ENCODE data around the gene RBFOX2. TPM values are rescaled to one million over a fixed set of nuclear protein-coding genes. Genes with fewer than 3 reads are reported as not detected.

Gene RBFOX2
- total RNA-seq, 2 donors from 2014 or later, result 81.8 to 86.0 TPM

DNA sequence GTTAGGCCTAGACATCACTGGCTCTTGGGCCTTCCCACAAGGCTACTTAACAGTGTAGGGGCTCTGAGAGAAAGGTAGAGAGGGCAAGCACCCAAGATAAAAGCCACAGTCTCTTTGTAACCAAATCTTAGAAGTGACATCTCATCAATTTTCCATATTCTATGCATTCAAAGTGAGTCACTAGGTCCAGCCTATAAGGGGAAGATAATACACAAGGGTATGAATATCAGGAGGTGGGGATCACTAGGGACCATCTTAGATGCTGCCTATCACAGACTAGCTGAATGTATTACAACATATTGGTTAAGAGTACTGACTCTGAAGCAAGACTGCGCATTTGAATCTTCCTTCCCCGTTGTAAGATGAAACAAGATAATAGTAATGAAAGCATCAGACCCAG lies 144.1 kb downstream of the RBFOX2 start:
- Histone ChIP-seq H3K36me3 (no peaks in the 10 kb centered on the region), H3K27me3 (no peaks in the 10 kb centered on the region), H3K4me3 (no peak overlapping the region), H3K27ac (peak overlapping the region in 1 of 2 donors; percentile 70), H3K9me3 (no peaks in the 10 kb centered on the region), H3K4me1 (peaks cover 0 to 51% of the 10 kb centered on the region in 2 donors)
- no peak for DNase-seq (ENCODE audit: low spot score)
- TF ChIP-seq, protein P1, sequence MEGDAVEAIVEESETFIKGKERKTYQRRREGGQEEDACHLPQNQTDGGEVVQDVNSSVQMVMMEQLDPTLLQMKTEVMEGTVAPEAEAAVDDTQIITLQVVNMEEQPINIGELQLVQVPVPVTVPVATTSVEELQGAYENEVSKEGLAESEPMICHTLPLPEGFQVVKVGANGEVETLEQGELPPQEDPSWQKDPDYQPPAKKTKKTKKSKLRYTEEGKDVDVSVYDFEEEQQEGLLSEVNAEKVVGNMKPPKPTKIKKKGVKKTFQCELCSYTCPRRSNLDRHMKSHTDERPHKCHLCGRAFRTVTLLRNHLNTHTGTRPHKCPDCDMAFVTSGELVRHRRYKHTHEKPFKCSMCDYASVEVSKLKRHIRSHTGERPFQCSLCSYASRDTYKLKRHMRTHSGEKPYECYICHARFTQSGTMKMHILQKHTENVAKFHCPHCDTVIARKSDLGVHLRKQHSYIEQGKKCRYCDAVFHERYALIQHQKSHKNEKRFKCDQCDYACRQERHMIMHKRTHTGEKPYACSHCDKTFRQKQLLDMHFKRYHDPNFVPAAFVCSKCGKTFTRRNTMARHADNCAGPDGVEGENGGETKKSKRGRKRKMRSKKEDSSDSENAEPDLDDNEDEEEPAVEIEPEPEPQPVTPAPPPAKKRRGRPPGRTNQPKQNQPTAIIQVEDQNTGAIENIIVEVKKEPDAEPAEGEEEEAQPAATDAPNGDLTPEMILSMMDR (IDR thresholded peaks at IDR 0.05), result no peak

DNA sequence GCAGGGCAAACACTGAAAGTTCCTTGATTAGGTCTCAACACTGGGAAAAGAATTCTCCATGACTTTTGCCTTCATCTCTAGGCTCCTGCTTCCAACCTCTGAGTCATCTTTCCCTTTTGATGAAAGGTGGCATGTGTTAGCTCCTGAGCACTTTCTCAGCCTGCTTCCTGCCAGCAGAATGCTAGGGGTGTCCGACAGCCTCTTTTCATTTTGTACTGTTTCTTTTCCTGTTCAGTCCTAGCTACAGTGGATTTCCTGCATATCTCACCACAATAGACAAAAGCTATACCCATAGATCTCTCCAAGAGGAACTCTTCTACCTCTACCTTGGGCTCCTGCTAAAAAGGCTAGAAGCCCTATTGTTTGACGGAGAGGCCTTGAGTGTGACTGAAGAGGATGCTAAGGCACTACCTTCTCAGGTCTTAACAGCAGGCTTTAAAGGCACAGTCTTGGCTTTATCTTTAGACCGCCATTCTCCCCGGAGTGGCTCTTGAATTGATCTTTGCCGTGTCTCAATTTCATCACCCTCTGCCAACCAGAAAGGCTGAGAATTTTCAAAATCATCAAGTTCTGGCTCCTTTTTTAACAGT lies 145.5 kb downstream of the RBFOX2 start:
- no peak for DNase-seq (ENCODE audit: low spot score)
- no peaks in the 10 kb centered on the region for H3K9me3 ChIP-seq
- peaks cover 0 to 57% of the 10 kb centered on the region in 2 donors for H3K4me1 ChIP-seq
- TF ChIP-seq, protein P1 (IDR thresholded peaks at IDR 0.05), result no peak
- peak overlapping the region; percentile 56 to 70 for H3K27ac ChIP-seq
- H3K36me3 ChIP-seq, result no peaks in the 10 kb centered on the region
- H3K27me3 ChIP-seq, result no peaks in the 10 kb centered on the region
- no peak overlapping the region for H3K4me3 ChIP-seq

DNA sequence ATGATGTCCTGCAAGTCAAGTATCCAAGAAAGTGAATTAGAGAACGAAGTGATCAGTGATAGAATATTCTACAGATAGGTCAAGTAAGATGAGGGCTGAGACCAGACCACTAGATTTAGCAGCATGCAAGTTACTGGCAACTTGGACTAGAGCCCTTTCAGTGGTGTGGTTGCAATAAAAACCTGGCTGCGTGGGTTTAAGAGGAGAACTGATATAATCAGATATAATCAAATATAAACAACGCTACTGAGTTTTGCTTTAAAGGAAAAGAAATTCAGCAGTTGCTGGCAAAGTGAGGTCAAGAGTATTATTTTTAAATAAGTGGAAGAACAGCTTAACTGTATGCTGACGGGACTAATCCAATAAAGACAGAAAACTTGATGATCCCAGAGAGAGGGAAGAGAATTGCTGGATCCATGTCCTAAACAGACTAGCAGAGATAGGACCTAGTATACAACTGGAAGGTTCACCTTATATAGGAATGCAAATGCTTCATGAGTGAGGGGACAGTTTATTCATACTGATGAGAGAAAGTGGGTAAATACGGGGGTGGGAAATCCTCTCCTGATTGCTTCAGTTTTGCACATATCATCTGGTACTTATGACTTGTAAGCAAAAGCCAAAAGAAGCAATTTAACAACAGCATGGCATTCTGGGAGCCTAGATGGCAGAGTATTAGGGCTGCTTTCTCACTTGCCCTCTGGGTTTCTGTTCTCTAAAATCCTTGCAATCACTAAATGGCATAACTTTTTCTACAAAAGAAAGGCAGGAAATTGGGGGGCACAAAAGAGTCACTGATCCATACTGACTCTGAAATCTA lies 146.2 kb downstream of the RBFOX2 start:
- TF ChIP-seq, protein P1 (IDR thresholded peaks at IDR 0.05), result no peak
- peak overlapping the region; percentile 56 to 70 for H3K27ac ChIP-seq
- no peaks in the 10 kb centered on the region for H3K27me3 ChIP-seq
- H3K4me1 ChIP-seq, result peaks cover 0 to 56% of the 10 kb centered on the region in 2 donors
- no peak overlapping the region for H3K4me3 ChIP-seq
- no peaks in the 10 kb centered on the region for H3K36me3 ChIP-seq
- DNase-seq (ENCODE audit: low spot score), result no peak
- no peaks in the 10 kb centered on the region for H3K9me3 ChIP-seq

DNA sequence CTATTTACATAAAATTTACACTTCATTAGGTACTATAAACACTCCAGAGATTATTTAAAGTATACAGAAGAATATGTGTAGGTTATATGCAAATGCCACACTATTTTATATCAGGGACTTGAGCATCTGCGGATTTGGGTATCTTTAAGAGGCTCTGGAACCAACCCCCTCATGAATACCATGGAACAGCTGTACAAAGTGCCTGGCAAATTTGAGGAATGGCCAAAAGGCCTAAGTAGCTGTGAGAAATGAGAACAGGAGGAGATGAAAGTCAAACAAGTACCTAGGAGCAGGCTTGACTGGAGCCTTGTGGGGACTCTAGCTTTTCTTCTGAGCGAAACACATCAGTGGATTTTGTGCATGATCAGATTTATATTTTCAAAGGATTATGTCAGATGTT lies 149.3 kb downstream of the RBFOX2 start:
- peak overlapping the region in 1 of 2 donors; percentile 29 for H3K27ac ChIP-seq
- peaks cover 0 to 62% of the 10 kb centered on the region in 2 donors for H3K4me1 ChIP-seq
- TF ChIP-seq, protein P1 (IDR thresholded peaks at IDR 0.05), result no peak
- H3K9me3 ChIP-seq, result no peaks in the 10 kb centered on the region
- H3K4me3 ChIP-seq, result no peak overlapping the region
- H3K27me3 ChIP-seq, result no peaks in the 10 kb centered on the region
- DNase-seq (ENCODE audit: low spot score), result no peak
- H3K36me3 ChIP-seq, result no peaks in the 10 kb centered on the region

DNA sequence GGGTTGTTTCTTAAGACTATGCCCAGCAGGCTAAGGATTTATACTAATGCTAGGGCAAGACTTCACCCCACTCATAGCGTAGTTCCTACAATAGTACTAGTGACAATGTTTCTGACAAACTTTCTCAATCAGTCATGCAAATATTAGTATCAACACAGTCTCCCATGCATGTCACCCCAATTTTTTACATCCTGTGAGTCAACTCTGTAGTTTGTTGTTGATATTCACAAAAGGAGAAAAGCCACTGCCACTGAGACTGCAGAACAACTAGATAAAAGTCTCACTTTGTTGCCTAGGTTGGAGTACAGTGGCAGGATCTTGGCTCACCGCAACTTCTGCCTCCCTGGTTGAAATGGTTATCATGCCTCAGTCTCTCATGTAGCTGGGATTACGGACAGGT lies 155.2 kb downstream of the RBFOX2 start:
- Histone ChIP-seq H3K27ac (peak overlapping the region; percentile 12 to 48), H3K4me3 (no peak overlapping the region), H3K9me3 (no peaks in the 10 kb centered on the region), H3K4me1 (peaks cover 0 to 63% of the 10 kb centered on the region in 2 donors), H3K36me3 (no peaks in the 10 kb centered on the region), H3K27me3 (no peaks in the 10 kb centered on the region)
- no peak for DNase-seq (ENCODE audit: low spot score)
- TF ChIP-seq, protein P1 (IDR thresholded peaks at IDR 0.05), result no peak

Data from right atrium auricular region (tissue), 2 donors.